Mammary epithelial cell (primary cell): ENCODE measurements around the gene CR1L.
"Not testable (repeated sequence)": the region's sequence is repeated elsewhere in the genome, so short reads cannot be mapped to it uniquely, and the experiment has no call there.

Source experiments
- CTCF ChIP-seq, 2 donors: IDR thresholded peaks in 1 of 2; conservative IDR thresholded peaks in 1 of 2; 2 replicates each; pipeline ENCODE4 v1.5.1; 2011 to 2012; ENCODE audit warnings: inconsistent platforms in 2 of 2, low read length in 2 of 2, mild to moderate bottlenecking in 2 of 2, control low read depth in 1 of 2, low read depth in 1 of 2; ENCODE audit not compliant: insufficient read depth in 1 of 2; ENCODE audit errors: extremely low read depth in 1 of 2
- EZH2 ChIP-seq: IDR thresholded peaks from 2 replicates; pipeline ENCODE4 v1.6.1; 2012; ENCODE audit warnings: low read length, inconsistent platforms, borderline replicate concordance

- not testable (repeated sequence) for TF ChIP-seq CTCF (conservative IDR thresholded peaks at IDR 0.05 in 1 of 2, IDR thresholded peaks at IDR 0.05 in 1 of 2; ENCODE audit: extremely low read depth in 1 of 2, insufficient read depth in 1 of 2, low read depth in 1 of 2, low read length in 2 of 2); EZH2
Measured at GRCh38 chr1:207682872-207683434, 38.0 kb downstream of the CR1L start.
